Urinary bladder (tissue), 4 donors: ENCODE measurements around the gene AIDA. TPM values are rescaled to one million over a fixed set of nuclear protein-coding genes. Genes with fewer than 3 reads are reported as not detected.
A peak's percentile ranks its signal among the peaks of the same experiment; 100 is the strongest.

ENCODE experiments used
- DNase-seq: peaks from one replicate; pipeline ENCODE4 v3.0.0-alpha.2; 2015; ENCODE audit errors: extremely low spot score
- H3K27ac ChIP-seq: one replicate; pipeline ENCODE4 v1.5.1; 2013; ENCODE audit warnings: low read depth, mild to moderate bottlenecking, moderate library complexity
- H3K36me3 ChIP-seq: one replicate; pipeline ENCODE4 v1.6.1; 2013; ENCODE audit warnings: mild to moderate bottlenecking, moderate library complexity; ENCODE audit not compliant: insufficient read depth
- H3K4me1 ChIP-seq: one replicate; pipeline ENCODE4 v1.6.1; 2013; ENCODE audit warnings: mild to moderate bottlenecking, moderate library complexity; ENCODE audit not compliant: insufficient read depth
- H3K4me3 ChIP-seq: one replicate; pipeline ENCODE4 v1.5.1; 2013; ENCODE audit warnings: low read depth, low read length
- WGBS: extraction: QIAGEN DNeasy Blood & Tissue Kit; methylation state at CpG from one replicate; pipeline ENCODE4 v1.1.7; 2013; 5-methylcytosine and 5-hydroxymethylcytosine counted together
- polyA plus RNA-seq: library from polyadenylated mRNA; stranded (reverse); fragments of 200-250 nt; gene quantifications from one replicate; pipeline ENCODE4 v1.2.3, GENCODE V29; 2013
- total RNA-seq: library from RNA; depleted of rRNA; stranded (reverse); fragments of >200 nt; gene quantifications from one replicate; pipeline ENCODE4 v1.2.3, GENCODE V29; 2014
- donor health status: healthy with polysubstance abuse.
- donor health status: healthy.

AIDA gene
- total and polyA plus RNA-seq, 2 donors, result 65.7 to 93.1 TPM

DNA sequence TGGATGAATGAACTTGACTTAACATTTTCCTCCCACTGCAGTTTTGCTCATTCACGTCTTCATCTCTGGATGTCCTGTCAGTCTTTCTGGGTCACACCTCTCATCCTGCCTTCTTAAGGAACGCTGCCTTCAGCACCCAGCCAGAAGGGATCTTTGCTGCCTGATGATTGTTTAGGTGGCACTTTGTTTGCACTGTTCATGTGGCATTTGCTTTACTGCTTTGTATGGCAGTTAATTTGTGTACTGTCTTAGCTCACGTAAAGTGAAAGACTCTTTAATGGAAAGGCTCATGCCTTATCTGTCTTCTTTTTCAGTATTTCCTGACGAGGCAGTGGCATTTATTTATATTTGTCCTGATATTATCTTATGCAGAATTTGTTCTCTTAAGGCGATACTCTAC lies 89.5 kb downstream of the AIDA start:
- Histone ChIP-seq H3K36me3 (peaks cover 3% of the 10 kb centered on the region), H3K4me3 (no peak overlapping the region), H3K4me1 (no peaks in the 10 kb centered on the region), H3K27ac (no peak overlapping the region)
- 77% methylated on average over 5 of the region's 5 CpGs for WGBS
- no peak for DNase-seq

DNA sequence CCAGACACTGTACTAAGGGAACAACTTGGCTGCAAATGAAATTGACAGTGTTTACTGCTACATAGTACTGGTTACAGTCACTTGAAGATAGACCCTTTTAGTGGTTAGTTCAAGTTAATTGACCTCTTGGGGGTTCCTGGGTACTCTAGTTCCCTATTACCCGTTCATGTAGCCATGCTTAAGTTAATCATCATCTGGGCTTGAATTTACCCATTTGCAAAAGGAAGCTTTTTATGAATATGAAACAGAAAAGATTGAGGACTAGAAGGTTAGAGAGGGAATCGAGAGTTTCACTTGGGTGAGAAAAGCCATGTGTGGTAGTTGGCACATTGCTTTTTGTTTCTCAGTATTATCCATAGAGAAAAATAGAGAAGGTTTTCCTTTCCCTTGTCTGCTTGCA lies 91.7 kb downstream of the AIDA start:
- Histone ChIP-seq H3K4me3 (no peak overlapping the region), H3K36me3 (no peaks in the 10 kb centered on the region), H3K27ac (no peak overlapping the region), H3K4me1 (no peaks in the 10 kb centered on the region)
- WGBS, result 63% methylated on average over 2 of the region's 2 CpGs
- DNase-seq, result no peak

DNA sequence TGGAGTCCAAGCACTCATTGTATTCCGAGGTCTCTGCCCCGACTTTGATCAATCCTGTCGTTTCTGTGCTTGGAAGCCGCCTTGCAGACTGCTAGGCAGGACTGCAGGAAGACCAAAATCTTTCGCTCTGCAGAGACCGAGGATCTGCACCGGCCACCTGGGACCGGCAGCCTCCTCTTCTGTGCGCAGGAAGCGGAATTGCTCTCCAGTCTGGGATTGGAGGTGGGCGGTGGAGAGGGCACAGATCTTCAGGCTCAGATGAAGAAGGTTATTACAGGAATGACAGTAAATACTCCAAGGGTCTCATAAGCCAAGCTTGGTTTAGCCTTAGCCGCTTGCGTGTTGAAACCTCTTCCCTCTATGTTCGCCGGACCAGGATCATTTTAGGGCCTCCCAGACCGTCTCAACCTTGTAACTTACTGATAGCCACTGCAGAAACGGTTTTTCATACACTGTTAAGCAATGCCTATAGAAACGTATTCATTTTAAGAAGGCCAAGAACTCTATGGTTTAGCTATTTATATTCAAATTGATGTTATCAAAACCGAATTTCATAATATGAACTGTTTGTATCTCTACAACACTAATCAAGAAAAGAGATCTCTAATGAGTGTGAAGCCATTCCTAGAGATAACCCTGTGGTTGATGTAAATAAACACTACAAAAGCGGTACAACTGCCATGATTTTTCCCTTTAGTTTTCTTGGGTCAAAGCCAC lies 93.3 kb downstream of the AIDA start:
- no peaks in the 10 kb centered on the region for H3K36me3 ChIP-seq
- DNase-seq, result no peak
- H3K4me1 ChIP-seq, result no peaks in the 10 kb centered on the region
- no peak overlapping the region for H3K27ac ChIP-seq
- peak overlapping the region; percentile 92 for H3K4me3 ChIP-seq
- 17% methylated on average over 20 of the region's 20 CpGs for WGBS

Other genes starting within 250 kb of the AIDA start
- gene HHIPL2, start 164.4 kb downstream of the AIDA start, total RNA-seq, result 0.53 TPM
- gene HHIPL2, start 164.4 kb downstream of the AIDA start, polyA plus RNA-seq, result not detected
- 23.4 TPM for gene TAF1A, start 122.6 kb downstream of the AIDA start, total RNA-seq
- gene TAF1A, start 122.6 kb downstream of the AIDA start, polyA plus RNA-seq, result 3.3 TPM
- 64.2 TPM for gene MIA3, start 94.4 kb downstream of the AIDA start, total RNA-seq
- 37.3 TPM for gene MIA3, start 94.4 kb downstream of the AIDA start, polyA plus RNA-seq
- 79.3 TPM for gene BROX, start 73 bp upstream of the AIDA start, total RNA-seq
- gene BROX, start 73 bp upstream of the AIDA start, polyA plus RNA-seq, result 13.9 TPM
- gene FAM177B, start 24.7 kb upstream of the AIDA start, total RNA-seq, result 0.53 TPM
- gene FAM177B, start 24.7 kb upstream of the AIDA start, polyA plus RNA-seq, result 0.41 TPM
- 23.1 TPM for gene DISP1, start 102.5 kb upstream of the AIDA start, total RNA-seq
- 8.5 TPM for gene DISP1, start 102.5 kb upstream of the AIDA start, polyA plus RNA-seq